Progenitor cell of endocrine pancreas (in vitro differentiated cells): ENCODE measurements around the gene ANKS1A. TPM values are rescaled to one million over a fixed set of nuclear protein-coding genes. Genes with fewer than 3 reads are reported as not detected.
A peak's percentile ranks its signal among the peaks of the same experiment; 100 is the strongest.
"Not testable (repeated sequence)": the region's sequence is repeated elsewhere in the genome, so short reads cannot be mapped to it uniquely, and the experiment has no call there.

ENCODE experiments used
- DNase-seq: peaks from one replicate; pipeline ENCODE4 v3.0.0; 2021; ENCODE audit warnings: low spot score; ENCODE audit not compliant: unreplicated experiment
- H3K27ac Mint-ChIP-seq: 2 replicates; pipeline ENCODE4 v1.8.0; 2021; ENCODE audit warnings: mild to moderate bottlenecking, moderate library complexity, mixed read lengths
- H3K27me3 Mint-ChIP-seq: 2 replicates; pipeline ENCODE4 v1.8.0; 2021; ENCODE audit warnings: mixed read lengths
- H3K36me3 Mint-ChIP-seq: 2 replicates; pipeline ENCODE4 v1.8.0; 2022; ENCODE audit warnings: mixed read lengths; ENCODE audit not compliant: insufficient read depth
- H3K4me1 Mint-ChIP-seq: 2 replicates; pipeline ENCODE4 v1.8.0; 2021; ENCODE audit warnings: low read depth, mixed read lengths
- H3K4me3 Mint-ChIP-seq: 2 replicates; pipeline ENCODE4 v1.8.0; 2021; ENCODE audit warnings: low read depth, mild to moderate bottlenecking, moderate library complexity, mixed read lengths
- H3K9me3 Mint-ChIP-seq: 2 replicates; pipeline ENCODE4 v1.8.0; 2021; ENCODE audit warnings: low read depth, mixed read lengths
- total RNA-seq: library from RNA; stranded (reverse); gene quantifications from 2 replicates; pipeline ENCODE4 v1.2.1, GENCODE V29; 2021
- TF ChIP-seq, protein P1 (sequence below): fragments of 200-600 bp; sonication (generic); IDR thresholded peaks from one replicate; pipeline ENCODE4 v1.5.0; 2021; ENCODE audit warnings: antibody characterized with exemption, mild to moderate bottlenecking; ENCODE audit not compliant: unreplicated experiment

Gene ANKS1A
- total RNA-seq, 1 donor from 2014 or later = 36.4 TPM

DNA sequence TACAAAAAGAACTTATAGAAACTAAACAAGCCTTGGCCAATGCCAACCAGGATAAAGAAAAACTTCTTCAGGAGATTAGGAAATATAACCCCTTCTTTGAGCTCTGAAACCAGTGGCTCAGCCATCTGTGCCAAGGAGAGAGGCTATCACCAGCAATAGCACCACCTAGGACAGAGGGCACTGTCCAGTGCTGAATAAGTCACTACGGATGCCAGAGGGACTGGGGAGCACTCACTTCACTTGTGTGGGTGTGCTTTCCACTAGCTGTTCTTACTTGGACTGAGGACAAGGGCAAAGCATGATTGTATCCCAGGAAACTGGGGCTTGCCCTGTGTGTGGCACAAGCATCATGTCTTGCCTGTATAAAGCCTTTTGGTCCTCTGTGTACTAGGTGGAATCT lies 16.7 kb upstream of the ANKS1A start:
- DNase-seq = no peak
- H3K36me3 Mint-ChIP-seq = peaks cover 15% of the 10 kb centered on the region
- no peak overlapping the region for H3K4me3 Mint-ChIP-seq
- no peaks in the 10 kb centered on the region for H3K9me3 Mint-ChIP-seq
- TF ChIP-seq, protein P1, sequence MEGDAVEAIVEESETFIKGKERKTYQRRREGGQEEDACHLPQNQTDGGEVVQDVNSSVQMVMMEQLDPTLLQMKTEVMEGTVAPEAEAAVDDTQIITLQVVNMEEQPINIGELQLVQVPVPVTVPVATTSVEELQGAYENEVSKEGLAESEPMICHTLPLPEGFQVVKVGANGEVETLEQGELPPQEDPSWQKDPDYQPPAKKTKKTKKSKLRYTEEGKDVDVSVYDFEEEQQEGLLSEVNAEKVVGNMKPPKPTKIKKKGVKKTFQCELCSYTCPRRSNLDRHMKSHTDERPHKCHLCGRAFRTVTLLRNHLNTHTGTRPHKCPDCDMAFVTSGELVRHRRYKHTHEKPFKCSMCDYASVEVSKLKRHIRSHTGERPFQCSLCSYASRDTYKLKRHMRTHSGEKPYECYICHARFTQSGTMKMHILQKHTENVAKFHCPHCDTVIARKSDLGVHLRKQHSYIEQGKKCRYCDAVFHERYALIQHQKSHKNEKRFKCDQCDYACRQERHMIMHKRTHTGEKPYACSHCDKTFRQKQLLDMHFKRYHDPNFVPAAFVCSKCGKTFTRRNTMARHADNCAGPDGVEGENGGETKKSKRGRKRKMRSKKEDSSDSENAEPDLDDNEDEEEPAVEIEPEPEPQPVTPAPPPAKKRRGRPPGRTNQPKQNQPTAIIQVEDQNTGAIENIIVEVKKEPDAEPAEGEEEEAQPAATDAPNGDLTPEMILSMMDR = no peak
- no peaks in the 10 kb centered on the region for H3K4me1 Mint-ChIP-seq
- no peak overlapping the region for H3K27ac Mint-ChIP-seq
- H3K27me3 Mint-ChIP-seq = no peaks in the 10 kb centered on the region

DNA sequence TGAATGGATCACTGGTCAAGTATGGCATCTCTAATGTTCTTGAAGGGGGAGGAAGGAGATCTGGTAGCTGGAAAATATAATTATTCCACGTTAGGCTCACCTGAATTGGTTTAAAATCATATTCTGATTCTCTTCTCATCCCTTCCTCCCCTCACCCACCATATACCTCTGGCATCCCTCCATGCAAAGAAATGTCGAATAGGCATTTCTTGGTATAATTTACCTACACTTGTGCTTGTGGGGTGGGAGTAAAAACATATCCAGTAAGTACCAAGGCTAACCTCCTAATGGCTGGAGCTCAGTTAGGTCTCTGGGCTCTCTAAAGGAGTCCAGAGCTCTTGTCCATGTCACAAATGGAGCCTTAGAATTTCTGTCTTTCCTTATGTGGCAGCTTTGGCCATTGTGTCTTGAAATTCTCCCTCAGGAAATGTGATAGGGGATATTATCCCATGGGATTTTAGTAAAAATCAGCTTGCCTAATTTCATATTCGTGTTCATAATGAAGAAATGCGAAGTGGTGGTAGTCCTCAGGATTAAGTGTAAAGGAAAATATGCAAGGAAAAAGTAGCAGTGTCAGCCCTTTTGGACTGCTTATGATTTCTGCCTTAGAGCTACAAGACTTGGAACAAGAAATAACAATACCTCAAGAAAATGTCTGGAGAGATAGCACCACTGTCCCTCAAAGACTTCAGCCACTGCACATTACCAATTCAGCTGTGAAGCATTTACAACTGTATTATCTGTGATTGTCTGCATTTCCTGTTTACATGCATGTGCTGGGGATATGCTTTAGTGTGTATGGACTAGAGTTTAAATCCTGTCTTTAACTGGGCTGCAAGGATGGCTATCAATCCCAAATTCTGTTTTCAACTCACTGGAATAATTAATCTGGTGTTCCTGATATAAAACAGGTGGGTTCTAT lies 13.5 kb upstream of the ANKS1A start:
- H3K4me1 Mint-ChIP-seq = no peaks in the 10 kb centered on the region
- DNase-seq = no peak
- peaks cover 10% of the 10 kb centered on the region for H3K36me3 Mint-ChIP-seq
- no peaks in the 10 kb centered on the region for H3K9me3 Mint-ChIP-seq
- H3K4me3 Mint-ChIP-seq = no peak overlapping the region
- no peaks in the 10 kb centered on the region for H3K27me3 Mint-ChIP-seq
- no peak overlapping the region for H3K27ac Mint-ChIP-seq
- TF ChIP-seq, protein P1 = no peak

DNA sequence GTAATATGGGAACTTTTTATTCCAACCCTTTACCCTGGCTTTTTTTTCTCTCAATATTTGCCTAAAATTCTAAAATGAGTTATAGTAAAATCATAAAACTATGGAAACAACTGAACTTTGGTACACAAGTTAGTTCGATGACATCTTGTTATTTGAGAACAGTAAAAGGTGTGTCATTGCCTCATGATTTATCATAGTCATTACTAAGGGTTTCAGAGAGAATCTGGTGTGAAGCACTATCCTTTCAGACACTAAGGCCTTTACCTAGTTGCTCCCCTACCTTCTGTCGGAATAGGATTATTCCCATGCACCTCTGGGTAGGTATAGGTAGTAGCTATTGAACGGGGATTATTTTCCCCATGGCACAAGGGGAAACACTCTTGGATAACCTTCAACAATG lies 12.6 kb upstream of the ANKS1A start:
- Mint-ChIP-seq H3K36me3 (peaks cover 9% of the 10 kb centered on the region), H3K4me3 (no peak overlapping the region), H3K27me3 (no peaks in the 10 kb centered on the region), H3K27ac (no peak overlapping the region), H3K9me3 (no peaks in the 10 kb centered on the region), H3K4me1 (no peaks in the 10 kb centered on the region)
- DNase-seq = no peak
- TF ChIP-seq, protein P1 = no peak

- no peak overlapping the region for H3K27ac Mint-ChIP-seq
- H3K27me3 Mint-ChIP-seq = no peaks in the 10 kb centered on the region
- H3K9me3 Mint-ChIP-seq = no peaks in the 10 kb centered on the region
- no peak overlapping the region for H3K4me3 Mint-ChIP-seq
- H3K36me3 Mint-ChIP-seq = peaks cover 5% of the 10 kb centered on the region
- DNase-seq = no peak
- H3K4me1 Mint-ChIP-seq = no peaks in the 10 kb centered on the region
- TF ChIP-seq, protein P1 = no peak
These were observed 11.8 kb upstream of the ANKS1A start for GRCh38 chr6:34877259-34877658.

DNA sequence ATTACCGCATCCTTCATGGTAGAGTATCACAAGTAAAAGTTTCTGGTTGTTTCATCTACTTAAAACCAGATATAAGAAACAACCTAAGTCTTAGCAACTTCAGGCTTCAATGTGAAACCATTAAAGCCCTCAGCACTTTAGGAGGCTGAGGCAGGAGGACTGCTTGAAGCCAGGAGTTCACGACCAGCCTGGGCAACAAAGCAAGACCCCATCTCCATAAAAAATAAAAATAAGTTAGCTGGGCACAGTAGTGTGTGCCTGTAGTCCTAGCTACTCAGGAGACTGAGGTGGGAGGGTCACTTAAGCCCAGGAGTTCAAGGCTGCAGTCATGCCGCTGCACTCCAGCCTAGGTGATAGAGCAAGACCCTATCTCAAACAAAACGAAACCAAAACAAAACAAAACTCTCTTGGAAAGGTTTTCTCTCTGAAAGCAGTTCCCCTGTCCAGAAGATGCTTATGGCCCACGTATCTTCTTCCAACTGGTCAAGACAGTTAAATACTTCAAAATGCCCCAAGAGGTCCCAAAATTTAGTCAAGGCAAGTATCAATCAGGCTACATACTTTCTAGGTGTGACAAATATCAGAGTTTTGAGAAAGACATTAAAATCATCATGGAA lies 11.1 kb upstream of the ANKS1A start:
- no peaks in the 10 kb centered on the region for H3K27me3 Mint-ChIP-seq
- no peak overlapping the region for H3K4me3 Mint-ChIP-seq
- DNase-seq = no peak
- no peaks in the 10 kb centered on the region for H3K9me3 Mint-ChIP-seq
- H3K36me3 Mint-ChIP-seq = peaks cover 6% of the 10 kb centered on the region
- H3K27ac Mint-ChIP-seq = peak overlapping the region; percentile 57
- H3K4me1 Mint-ChIP-seq = no peaks in the 10 kb centered on the region
- TF ChIP-seq, protein P1 = no peak

DNA sequence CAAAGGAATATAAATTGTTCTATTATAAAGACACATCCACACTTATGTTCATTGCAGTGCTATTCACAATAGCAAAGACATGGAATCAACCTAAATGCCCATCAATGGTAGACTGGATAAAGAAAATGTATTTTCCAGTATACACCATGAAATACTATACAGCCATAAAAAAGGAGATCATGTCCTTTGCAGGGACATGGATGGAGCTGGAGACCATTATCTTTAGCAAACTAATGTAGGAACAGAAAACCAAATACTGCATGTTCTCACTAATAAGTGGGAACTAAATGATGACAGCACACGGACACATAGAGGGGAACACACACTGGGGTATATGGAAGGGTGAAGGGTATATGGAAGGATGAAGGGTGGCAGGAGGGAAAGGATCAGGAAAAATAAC lies 5.0 kb upstream of the ANKS1A start:
- H3K4me3 Mint-ChIP-seq, H3K27ac Mint-ChIP-seq, H3K27me3 Mint-ChIP-seq, H3K36me3 Mint-ChIP-seq, H3K9me3 Mint-ChIP-seq, DNase-seq: not testable (repeated sequence)
- peaks cover 10% of the 10 kb centered on the region for H3K4me1 Mint-ChIP-seq
